GM21723 (cell line): ENCODE data around the gene GOLT1A.

Source experiments
- ATAC-seq: cut with Tn5 transposase; IDR thresholded peaks from one replicate; pipeline ENCODE4 v1.9.1; 2021; ENCODE audit warnings: mild to moderate bottlenecking, moderate library complexity; ENCODE audit not compliant: unreplicated experiment

The GOLT1A gene, protein sequence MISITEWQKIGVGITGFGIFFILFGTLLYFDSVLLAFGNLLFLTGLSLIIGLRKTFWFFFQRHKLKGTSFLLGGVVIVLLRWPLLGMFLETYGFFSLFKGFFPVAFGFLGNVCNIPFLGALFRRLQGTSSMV

DNA sequence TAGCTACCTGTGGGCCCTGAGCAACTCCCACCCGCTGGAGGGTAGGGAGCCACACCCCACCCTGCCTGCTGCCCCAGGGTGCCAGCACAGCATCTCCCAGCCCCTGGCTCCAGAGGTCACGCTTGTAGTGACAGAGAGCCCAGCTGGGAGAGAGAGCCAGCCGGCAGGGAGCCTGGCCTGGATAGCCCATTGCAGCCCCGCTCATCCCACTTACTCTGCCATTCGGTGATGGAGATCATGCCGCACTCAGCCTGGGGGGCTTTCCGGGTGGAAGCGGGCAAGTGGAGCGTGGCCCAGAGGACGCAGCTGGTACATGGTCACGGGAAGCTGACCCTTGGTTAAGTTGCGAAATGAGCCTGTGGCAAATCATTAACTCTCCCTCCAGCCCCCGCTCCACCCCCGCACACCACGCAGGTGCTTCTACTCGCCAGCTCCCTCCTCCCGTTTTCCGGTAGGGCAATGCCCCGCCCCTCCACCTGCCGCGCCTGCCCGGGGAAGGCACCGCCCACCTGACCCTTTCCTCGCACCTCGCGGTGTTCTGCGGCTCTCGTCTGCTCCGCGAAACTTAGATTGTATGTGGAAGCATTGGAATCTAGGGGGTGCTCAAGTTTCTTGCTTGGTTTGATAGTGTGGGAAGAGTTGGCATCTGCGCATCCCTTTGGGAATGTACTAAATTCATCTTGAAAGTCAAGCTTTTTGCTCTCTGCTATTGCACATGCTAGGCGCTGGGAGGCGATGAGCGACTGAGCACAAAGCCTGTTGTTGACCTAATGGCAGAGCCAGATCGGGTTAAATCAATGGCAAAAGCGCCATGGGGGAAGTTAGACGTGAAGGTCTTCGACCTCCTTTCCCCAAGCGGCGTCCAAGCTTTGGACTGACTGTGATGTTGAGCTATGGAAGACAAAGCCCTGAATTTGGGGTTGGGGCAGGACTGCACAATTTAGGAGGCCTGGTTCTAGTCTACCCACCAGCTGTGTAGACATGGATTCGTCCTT is at the start of gene GOLT1A:
Gene GOLT1A (minus strand): TSS at position 321 of the 995 bp plus-strand sequence. CDS start 82 bp downstream, at position 239.
- ATAC-seq: peak; percentile 74

DNA sequence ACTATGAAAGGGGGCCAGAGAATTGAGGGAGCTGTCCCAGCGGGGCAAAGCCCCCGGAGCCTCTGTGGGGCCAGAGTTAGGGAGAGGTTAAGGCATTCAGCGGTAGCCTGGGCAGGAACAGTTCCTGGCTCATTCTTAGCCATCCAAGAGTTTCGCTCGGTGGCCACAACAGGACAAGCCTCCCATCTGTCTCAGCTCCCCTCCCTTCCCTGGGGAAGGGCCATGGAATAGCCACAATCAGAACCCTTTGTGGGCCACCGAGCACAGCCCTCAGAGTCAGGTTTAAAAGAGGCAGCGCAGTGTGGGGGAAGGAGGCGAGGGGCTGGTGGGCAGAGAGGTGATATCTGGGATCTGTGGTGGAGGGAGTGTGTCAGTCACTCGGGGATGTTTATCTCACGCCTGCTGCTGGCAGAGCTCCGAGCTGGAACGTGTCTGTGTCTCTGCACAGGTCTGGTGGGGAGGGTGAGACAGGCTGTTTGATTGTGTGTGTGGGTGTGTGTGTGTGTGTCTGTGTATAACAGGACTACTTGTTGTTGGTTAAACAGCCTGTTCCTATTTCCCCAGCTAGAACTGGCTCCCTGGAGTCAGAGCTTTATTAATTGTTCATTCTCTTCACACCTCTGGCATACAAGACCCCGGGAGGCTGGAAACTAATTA is 49.6 kb upstream of the GOLT1A start:
- ATAC-seq: no peak

DNA sequence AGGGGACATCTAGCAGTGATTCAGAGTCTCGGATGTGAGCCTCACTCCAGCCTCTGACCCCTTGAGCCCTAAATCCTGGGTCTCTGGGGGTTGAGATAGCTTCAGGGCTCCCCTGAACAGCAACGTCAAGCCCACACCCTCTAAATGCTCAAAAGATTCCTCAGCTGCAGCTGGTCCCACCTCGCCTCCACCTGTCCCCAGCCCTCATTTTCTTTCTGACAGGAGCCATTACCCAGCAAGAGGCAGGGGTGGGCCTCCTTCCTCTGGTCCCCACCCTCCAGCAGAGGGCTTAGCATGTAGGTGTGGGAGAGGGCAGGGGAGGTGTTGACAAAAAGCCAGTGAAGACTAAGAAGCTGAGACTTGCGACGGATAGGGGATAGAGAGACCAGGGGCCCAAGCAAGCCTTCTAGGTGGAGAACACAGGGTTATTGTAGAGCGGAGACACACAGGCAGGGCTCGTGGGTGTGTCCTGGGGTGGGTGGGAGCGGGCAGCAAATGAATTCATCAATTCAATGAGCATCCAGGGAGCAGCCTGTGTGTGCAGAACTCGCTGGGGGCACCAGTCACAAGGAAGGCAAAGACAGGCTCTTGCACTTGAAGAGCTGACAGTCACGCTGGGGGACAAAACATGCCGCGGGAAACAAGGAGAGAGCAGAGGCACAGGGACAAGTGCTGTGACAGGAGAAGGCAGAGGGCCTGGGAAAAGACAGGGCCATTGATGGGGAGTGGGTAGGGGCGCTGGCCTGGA is 48.9 kb upstream of the GOLT1A start:
- no peak for ATAC-seq

DNA sequence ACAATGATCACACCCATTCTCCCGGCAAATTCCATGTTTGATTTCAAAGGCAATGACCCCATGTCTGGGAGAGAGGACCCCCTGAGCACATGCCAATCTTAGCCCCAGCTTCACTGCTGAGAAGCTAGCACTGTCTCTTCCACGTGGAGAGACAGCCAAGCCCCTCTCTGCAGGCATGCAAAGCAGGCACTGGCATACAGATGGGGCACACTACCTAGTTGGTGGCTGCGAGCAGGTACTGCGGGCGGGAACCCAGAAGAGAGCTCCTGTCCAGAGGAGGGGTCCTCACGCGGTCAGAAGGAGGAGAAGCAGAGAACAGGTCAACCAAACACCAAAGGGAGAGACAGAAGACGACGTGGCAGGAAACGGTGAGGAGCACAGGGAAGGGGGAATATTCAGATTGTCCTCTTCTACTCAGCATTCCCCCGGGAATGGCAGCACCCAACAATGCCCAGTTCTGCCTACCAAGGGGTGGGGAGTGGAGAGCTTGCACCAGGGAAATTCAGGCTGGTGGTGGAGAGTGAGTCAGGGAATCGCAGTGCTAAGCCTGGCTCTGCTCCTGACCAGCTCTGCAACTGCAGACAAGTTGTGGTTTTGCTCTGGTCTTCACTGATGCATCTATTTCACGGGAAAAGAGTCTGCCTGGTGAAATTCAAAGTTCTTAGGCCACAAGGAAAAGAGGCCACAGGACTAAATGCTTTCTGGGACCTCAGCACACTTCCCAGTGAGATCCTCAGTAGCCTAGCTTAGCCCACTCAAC is 48.1 kb upstream of the GOLT1A start:
- ATAC-seq: no peak

DNA sequence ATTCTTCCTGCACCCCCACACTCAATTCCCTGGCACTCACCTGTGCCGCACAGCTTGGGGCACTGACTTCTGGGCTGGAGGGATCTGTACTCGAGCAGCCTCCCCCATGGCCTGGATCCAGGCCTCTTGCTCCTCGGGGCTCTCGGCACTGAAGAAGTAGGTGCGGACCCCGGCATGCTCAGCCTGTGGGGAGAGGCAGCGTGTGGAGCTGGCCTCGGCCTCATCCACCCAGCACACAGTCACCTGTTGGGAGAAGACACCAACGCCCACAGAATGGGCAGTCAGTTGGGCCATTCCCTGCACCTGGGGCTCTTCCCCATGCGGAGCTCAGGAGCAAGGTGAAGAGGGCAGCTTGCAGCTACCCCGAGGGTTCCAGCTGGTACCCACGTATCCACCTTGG is 47.5 kb upstream of the GOLT1A start:
- no peak for ATAC-seq

DNA sequence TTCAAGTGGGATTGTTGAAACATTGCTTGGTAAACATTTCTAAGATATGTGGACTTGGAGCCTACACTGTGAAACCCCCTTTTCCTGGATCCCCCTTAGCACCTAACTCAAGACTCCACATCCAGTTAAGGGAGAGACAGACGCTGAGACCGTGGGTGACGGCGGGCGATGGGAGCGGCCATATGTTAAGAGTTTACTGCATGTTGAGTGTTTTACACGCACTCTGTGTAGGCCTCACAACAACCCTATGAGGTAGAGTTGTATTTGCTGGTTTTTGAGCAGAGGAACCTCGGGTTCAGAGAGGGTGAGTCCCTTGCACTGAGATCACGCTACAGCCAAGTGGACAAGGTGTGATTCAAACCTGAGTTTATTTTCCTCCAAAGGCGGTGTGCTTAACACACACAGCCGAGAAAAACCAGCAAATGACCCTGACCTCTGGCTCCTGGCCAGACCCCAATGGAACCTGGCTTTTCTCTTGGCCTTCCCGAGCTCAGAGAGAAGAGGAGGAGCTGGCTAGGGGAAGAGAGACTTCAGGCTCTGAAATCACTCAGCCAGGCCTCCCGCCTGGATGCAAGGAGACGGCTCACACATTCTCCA is 46.9 kb upstream of the GOLT1A start:
- no peak for ATAC-seq

DNA sequence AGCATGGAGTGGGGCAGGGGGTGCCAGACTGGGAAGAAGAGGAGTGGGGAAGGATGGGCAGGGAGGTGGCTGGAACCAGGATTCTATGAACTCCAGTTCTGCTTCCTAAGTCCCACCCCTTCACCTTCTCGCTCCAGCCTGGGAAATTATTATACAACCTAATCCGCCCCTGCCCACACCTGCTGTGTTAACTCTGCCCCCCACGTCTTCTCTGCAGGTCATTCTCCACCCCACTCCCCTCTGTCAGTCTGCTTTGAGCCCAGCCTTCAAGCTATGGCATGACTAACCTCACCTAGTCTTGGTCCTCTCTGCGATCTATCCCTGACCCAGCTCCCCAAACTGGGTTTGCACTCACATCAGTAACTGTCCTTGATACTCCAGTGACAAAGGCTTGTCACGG is 46.0 kb upstream of the GOLT1A start:
- ATAC-seq: no peak

DNA sequence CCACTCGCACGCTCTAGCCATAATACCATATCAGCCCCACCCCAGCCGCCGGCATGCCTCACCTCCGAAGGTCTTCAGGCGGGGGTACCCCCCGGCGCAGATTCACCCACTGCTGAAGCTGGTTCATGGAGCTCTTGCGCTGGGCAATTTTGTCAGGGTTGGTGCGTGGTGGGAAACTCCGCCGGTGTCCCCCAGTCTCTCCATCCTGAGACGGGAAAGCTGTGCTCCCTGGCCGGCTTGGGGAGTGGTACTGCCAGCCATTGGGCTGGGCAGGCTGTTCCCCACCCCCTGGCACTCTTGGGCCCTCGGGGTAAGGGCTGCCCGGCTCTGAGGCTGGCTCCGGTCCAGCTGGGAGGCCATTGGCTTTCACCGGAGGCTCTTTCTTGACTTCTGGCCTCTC is 45.4 kb upstream of the GOLT1A start:
- ATAC-seq: no peak

DNA sequence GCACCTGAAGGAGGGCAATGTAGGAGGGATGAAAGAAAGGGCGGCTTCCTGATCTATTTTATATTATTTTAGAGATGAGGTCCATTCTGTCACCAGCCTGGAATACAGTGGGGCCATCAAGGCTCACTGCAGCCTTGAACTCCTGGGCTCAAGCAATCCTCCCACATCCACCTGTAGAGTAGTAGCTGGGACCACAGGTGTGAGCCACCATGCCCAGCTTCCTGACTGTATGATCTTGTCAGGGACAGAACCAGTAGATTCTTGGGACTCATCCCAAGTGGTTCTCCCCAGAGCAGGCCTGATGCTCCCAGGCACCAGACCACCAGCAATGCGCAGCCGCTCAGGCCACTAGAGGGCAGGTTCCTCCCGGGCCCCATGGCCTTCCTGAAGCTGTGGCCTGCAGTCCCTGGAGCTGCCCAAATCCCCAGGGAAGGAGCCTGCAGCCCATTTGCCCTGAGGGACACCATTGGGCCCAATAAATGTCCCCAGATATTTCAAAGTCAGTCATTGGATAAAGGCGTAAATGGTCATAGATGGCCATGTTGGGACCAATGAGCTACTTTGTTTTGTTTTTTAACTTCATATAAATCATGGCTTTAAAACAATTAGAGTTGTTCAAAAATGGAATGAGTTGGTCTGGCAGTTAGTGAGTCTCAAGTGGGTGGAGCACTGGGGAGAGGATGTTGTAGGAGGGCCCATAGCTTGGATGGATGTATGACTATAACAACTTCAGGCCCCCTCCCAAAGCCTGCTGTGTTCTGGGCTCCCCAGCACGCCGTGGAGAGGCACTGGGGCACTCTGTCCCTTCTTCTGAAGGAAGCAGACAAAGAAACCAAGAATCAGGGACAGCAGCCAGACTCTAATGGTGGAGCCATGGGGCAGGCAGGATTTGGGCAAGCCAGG is 44.7 kb upstream of the GOLT1A start:
- ATAC-seq: no peak

DNA sequence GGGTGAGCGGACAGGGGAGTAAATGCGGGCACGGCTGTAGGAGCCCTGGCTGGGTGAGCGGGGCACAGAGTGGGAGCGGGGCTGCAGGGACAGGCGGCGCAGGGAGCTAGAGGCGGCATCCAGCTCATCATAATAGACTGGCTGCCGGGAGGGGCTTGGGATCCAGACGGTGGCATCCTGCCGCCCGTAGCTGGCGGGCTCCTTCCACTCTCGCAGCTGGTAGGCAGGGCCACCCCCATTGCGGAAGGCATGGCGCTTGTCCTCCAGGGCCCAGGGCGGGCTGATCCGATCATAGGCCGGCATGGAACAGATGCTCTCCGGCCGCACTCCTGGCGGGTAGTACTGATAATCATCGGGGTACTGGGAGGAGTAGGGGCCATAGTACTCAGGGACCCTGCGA is 43.7 kb upstream of the GOLT1A start:
- no peak for ATAC-seq

DNA sequence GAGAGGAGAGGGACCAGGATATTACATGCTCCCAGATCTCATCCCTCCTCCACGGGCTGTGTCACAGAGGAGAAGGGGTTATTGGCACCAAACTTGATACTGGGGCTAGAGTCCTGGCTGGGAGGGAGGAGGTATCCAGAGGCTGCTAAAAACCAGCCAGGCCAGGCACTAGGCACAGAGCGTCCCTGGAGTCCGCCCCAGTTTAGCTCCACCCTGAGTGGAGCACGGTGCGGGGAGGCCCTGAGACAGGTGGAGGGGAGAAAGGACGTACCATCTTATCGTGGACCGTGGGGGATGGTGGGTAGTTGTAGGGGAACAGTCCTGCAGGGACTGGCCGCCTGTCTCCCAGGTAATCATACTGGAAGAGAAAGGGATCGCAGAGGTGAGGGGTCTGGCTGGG is 42.7 kb upstream of the GOLT1A start:
- ATAC-seq: no peak

DNA sequence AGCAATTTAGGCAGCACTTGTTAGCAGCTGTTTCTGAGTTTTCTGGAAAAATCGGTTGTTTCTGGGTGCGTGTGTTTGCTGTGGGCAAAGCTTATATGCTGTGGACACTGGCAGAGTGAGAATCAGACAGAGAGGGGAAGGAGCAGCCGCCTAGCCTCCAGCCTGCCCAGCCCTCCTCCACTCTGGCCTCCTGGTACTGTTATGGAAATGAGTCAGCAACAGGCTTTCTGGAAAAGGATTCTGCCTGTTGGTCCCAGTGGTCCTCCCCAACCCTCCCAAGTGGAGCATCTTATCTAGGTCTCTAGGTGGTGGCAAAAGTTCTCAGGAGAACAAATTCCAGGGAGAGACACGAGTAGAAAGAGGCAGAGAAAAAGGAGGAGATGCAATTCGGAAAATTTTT is 42.2 kb upstream of the GOLT1A start:
- ATAC-seq: no peak

DNA sequence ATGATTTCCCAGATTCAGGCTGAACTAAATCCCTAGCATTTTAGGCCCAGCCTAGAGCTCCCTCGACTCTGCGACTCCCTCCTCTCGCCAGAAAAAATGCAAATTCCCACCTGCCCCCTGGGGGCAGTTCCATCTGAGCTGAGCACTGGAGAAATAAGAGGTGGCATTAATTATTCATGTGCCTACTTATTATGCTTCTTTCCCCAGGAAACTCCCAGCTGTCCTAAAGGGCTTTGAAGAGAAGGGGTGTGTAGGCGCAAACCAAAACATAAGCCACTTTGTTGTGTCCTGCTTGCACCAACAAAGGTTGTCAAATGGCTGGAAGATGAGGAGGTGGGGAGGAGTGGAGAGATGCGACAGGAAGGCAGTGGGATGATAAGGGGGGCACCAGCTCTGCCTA is 41.4 kb upstream of the GOLT1A start:
- no peak for ATAC-seq

DNA sequence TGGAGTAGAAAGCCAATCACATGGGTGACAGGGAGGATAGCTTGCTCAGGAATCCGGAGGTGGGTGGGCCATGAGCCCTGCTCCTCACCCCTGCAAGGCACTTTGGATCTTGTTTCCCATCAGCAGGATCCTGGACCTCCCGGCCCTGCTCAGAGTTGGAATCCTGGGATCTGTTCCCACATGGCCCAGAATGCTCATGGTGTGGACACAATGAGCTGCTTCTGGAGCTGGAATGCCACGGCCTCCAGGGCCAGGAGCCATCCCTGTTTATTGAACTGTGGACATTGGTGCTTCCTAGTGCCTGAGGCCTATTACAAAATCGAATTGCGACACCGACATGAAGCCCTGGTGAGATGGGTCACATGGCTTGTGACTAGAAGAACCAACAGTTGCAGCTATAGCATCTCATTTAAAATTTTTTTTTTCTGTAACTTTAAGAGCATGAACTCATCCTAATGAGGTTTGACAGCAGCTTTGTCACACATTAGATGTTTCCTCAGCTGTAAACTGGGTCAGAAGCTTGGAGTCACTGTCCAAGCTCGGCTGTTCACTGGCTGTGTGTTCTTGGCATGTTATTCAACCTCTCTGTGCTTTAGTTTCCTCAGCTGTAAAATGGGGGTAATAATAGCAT is 40.4 kb upstream of the GOLT1A start:
- ATAC-seq: no peak

DNA sequence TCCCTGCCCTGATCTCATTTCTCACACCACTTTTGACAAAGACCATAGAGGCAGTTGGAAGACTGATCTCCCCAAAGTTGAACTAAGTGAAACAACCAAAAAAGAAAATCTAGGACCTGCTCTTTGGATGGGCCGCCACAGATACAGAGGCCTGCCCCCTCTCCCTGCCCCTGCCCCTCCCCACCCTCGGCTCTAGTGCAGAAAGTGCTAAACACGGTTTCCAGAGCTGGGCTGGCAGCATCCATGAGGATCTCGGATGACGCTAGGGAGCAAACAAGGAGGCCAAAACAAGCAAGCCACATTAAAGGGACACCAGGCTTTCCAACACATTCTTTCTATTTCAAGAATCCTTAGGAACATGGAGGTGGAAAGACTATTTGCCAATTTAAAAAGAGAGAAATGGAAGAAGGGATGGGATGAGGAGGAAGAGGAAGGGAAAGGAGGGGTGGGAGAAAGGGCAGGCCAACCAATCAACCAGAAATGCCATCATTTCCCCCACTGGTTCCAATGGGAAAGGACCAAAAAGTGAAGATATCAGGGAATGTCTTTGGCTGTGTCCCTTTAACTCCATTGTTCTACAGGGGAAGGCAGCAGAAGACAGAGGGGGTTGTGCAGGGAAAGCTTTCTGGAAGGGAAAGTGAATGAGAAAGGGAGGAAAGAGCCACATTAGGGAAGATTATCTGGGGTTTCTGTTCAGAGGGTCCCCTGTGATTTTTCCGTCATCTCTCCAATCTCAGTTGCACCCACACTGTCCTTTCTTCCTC is 38.3 kb upstream of the GOLT1A start:
- no peak for ATAC-seq

DNA sequence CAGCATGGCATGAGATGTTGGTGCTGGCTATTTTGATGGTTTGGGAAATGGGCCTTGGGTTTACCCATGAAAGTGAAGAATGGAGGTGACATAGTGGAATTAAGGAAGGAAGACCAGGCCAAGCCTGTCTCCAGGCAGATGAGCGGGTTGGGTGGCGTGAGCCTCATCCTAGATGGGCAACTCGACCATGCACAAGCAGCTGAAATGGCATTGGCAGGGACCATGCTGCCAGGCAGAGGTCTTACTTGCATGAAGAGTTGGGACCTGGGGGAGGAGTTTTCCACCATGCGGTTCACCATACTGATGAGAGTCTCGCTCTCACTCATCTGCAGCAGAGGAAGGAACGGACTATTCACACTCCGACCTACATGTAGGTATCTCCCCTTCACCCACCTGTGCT is 37.5 kb upstream of the GOLT1A start:
- ATAC-seq: no peak

DNA sequence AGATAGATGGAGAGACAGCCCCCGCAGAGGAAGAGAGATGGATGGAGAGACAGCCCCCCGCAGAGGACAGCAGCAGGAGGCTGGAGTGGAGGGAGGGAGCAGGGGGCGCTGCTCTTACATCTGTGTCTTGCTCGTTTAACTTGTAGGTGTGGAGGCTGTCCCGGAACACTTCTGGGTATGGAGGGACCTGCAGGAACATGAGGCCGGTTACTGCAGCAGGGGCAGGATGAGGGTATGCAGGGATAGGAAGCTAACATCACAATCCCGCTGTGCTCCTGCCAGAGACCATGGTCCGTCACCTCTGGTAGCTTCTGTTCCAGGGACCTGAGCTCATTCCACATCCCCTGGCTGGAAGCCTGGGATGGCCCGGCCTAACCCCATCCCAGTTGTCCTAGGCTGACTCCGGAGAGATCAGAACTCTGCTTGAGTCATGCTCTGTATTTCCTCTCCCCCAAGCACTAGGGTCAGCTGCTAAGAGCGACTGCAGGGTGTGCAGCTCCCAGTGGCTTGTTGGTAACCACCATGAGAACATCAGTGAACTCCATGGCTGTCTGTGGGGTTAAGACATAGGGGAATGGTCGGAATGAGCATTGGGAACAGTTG is 36.7 kb upstream of the GOLT1A start:
- ATAC-seq: no peak
